Keratinocyte (primary cell): ENCODE results near the gene TNFAIP8L2. TPM values are rescaled to one million over a fixed set of nuclear protein-coding genes. Genes with fewer than 3 reads are reported as not detected.

Experiments
- DNase-seq: peaks from one replicate; pipeline ENCODE4 v3.0.0-alpha.2; 2011; ENCODE audit warnings: low read depth, missing footprints, low spot score
- FAIRE-seq: peaks from 2 replicates; lab custom pipeline; 2011; peaks lifted over from hg19 to GRCh38; lab: Jason Lieb, UNC
- H2AFZ ChIP-seq: 2 replicates; pipeline ENCODE4 v1.6.0; 2012; ENCODE audit warnings: low read length, control low read depth, inconsistent platforms; ENCODE audit not compliant: control insufficient read depth
- H3K27ac ChIP-seq: 2 replicates; pipeline ENCODE4 v1.5.1; 2011; ENCODE audit warnings: low read length; ENCODE audit not compliant: control insufficient read depth, insufficient read depth
- H3K27me3 ChIP-seq: 3 replicates; pipeline ENCODE4 v1.6.0; 2011; ENCODE audit warnings: low read length; ENCODE audit not compliant: control insufficient read depth, insufficient read depth; ENCODE audit errors: extremely low read depth
- H3K36me3 ChIP-seq, 2 experiments: 2 replicates in 1 of 2; 3 replicates in 1 of 2; pipeline ENCODE4 v1.5.1; 2011; ENCODE audit warnings: low read length in 2 of 2, mild to moderate bottlenecking in 1 of 2; ENCODE audit not compliant: control insufficient read depth in 2 of 2, insufficient read depth in 2 of 2; ENCODE audit errors: extremely low read depth in 1 of 2
- H3K4me1 ChIP-seq: 3 replicates; pipeline ENCODE4 v1.5.1; 2011; ENCODE audit warnings: low read length; ENCODE audit not compliant: control insufficient read depth, insufficient read depth; ENCODE audit errors: extremely low read depth
- H3K4me2 ChIP-seq: 3 replicates; pipeline ENCODE4 v1.6.0; 2011; ENCODE audit warnings: low read depth, low read length; ENCODE audit not compliant: control insufficient read depth, insufficient read depth; ENCODE audit errors: extremely low read depth
- H3K4me3 ChIP-seq, 3 experiments: fragments of 200-600 bp in 1 of 3; sonication (generic) in 1 of 3; 2 replicates in 2 of 3; 3 replicates in 1 of 3; pipeline ENCODE4 v1.5.1; 2011 to 2016; ENCODE audit warnings: low read length in 3 of 3, mild to moderate bottlenecking in 3 of 3, control low read depth in 2 of 3, inconsistent platforms in 1 of 3, low read depth in 1 of 3, mixed read lengths in 1 of 3, mixed run types in 1 of 3, moderate library complexity in 1 of 3; ENCODE audit not compliant: control insufficient read depth in 2 of 3, insufficient read depth in 2 of 3; ENCODE audit errors: extremely low read depth in 1 of 3
- H3K79me2 ChIP-seq: 2 replicates; pipeline ENCODE4 v1.6.0; 2012; ENCODE audit warnings: low read length; ENCODE audit not compliant: control insufficient read depth, insufficient read depth
- H3K9ac ChIP-seq: 3 replicates; pipeline ENCODE4 v1.6.0; 2011; ENCODE audit warnings: low read length; ENCODE audit not compliant: control insufficient read depth, insufficient read depth; ENCODE audit errors: extremely low read depth
- H3K9me1 ChIP-seq: 3 replicates; pipeline ENCODE4 v1.6.0; 2011; ENCODE audit warnings: low read length; ENCODE audit not compliant: control insufficient read depth, insufficient read depth; ENCODE audit errors: extremely low read depth
- H3K9me3 ChIP-seq: 2 replicates; pipeline ENCODE4 v1.5.1; 2012; ENCODE audit warnings: low read depth, low read length; ENCODE audit not compliant: control insufficient read depth
- H4K20me1 ChIP-seq: 3 replicates; pipeline ENCODE4 v1.6.0; 2011; ENCODE audit warnings: low read length; ENCODE audit not compliant: control insufficient read depth, insufficient read depth; ENCODE audit errors: extremely low read depth
- CTCF ChIP-seq, 3 experiments: IDR thresholded peaks in 1 of 3; conservative IDR thresholded peaks in 1 of 3; optimal IDR thresholded peaks in 1 of 3; 2 replicates in 2 of 3; 3 replicates in 1 of 3; pipeline versions ENCODE3 to v1.5.1; 2011; ENCODE audit warnings: low read length in 3 of 3, mild to moderate bottlenecking in 3 of 3, moderate library complexity in 2 of 3, control low read depth in 1 of 3, inconsistent platforms in 1 of 3; ENCODE audit not compliant: insufficient read depth in 2 of 3; ENCODE audit errors: extremely low read depth in 1 of 3
- EZH2 ChIP-seq: IDR thresholded peaks from one replicate; pipeline ENCODE4 v1.6.1; 2012; ENCODE audit warnings: inconsistent platforms, mild to moderate bottlenecking, low read length, moderate library complexity
- dilution Hi-C: fragments of 300-500 bp; cut with MboI; formaldehyde crosslinking; loops from one replicate; pipeline ENCODE4 v1.7.0; 2020; ENCODE audit warnings: low sequenced_read_pairs; ENCODE audit not compliant: extremely low pct_ligation_motif_present
- polyA plus RNA-seq, 5 experiments: library from polyadenylated mRNA; depleted of rRNA in 3 of 5; stranded (reverse) in 3 of 5; stranded (forward) in 1 of 5; unstranded in 1 of 5; fragments of >200 nt; gene quantifications; 1 replicate in 1 of 5; 2 replicates in 3 of 5; 3 replicates in 1 of 5; pipeline versions ENCODE4 v1.2.1 to v1.2.3, GENCODE V29; 2011 to 2012; ENCODE audit warnings: missing spikeins in 2 of 5, low read depth in 1 of 5, low replicate concordance in 1 of 5

The TNFAIP8L2 gene
- polyA plus RNA-seq, 1 donor (not counting 4 experiments of a cell fraction or from before 2014, with no cell fraction given): not detected

- Histone ChIP-seq H4K20me1 (no peaks in the 10 kb centered on the region), H2AFZ (no peak overlapping the region), H3K36me3 (no peaks in the 10 kb centered on the region), H3K4me2 (no peak overlapping the region), H3K27me3 (peaks cover 15% of the 10 kb centered on the region), H3K9me1 (no peaks in the 10 kb centered on the region), H3K9ac (no peak overlapping the region), H3K9me3 (no peaks in the 10 kb centered on the region), H3K4me3 (no peak overlapping the region), H3K4me1 (peaks cover 15% of the 10 kb centered on the region), H3K27ac (no peak overlapping the region), H3K79me2 (no peaks in the 10 kb centered on the region)
- DNase-seq (no peak), FAIRE-seq (no peak)
- TF ChIP-seq CTCF (optimal IDR thresholded peaks at IDR 0.05 in 1 of 3, IDR thresholded peaks at IDR 0.05 in 1 of 3, conservative IDR thresholded peaks at IDR 0.05 in 1 of 3; ENCODE audit: extremely low read depth in 1 of 3, insufficient read depth in 2 of 3, low read length in 3 of 3) (no peak), EZH2 (no peak)
- dilution Hi-C loops: no loop called here
Measured at GRCh38 chr1:151143986-151144385, 12.5 kb upstream of the TNFAIP8L2 start.

DNA sequence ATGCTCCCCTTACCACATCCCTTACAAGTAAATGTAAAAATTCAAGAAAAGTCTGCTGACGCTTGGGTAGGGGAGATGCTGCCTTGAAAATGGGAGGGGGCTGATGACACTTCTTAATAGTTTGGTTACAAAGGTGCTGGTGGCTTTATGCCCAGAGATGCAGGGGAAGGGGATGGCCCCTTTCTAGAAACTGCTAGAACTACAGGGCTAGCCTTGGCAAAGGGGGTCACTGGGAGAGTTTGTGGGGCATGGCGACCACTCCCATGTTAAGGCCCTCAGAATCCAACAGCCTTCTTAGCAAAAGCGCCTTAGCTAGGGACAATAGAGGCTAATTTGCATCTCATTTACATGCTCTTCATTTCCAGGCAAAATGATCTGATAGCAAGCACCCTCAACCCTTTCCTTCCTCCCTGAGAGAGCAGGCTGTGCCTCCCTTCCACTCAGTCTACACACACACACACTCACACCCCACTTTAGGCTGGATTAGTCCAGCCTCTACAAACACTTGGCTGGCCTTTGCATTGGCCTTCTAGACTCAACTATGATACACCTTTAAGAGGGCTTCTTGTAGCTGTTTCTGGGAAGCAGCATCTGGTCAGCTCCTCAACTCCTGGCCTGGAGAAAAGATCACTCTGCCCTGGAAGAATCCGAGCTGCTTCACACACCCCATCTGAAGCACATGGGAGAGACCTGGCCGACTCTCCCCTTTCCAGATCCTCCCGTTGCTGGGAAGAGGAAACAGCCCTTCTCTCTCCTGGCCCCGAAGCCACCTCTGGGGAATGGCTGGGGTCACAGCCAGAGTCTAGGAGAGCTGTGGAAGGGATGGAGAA, 11.8 kb upstream of the TNFAIP8L2 start:
- DNase-seq: no peak
- H3K9me3 ChIP-seq: no peaks in the 10 kb centered on the region
- no peaks in the 10 kb centered on the region for H3K9me1 ChIP-seq
- dilution Hi-C loops: no loop called here
- H3K27me3 ChIP-seq: peaks cover 15% of the 10 kb centered on the region
- no peak for TF ChIP-seq CTCF (optimal IDR thresholded peaks at IDR 0.05 in 1 of 3, IDR thresholded peaks at IDR 0.05 in 1 of 3, conservative IDR thresholded peaks at IDR 0.05 in 1 of 3; ENCODE audit: extremely low read depth in 1 of 3, insufficient read depth in 2 of 3, low read length in 3 of 3)
- peaks cover 15% of the 10 kb centered on the region for H3K4me1 ChIP-seq
- H3K4me2 ChIP-seq: no peak overlapping the region
- no peak overlapping the region for H3K9ac ChIP-seq
- H4K20me1 ChIP-seq: no peaks in the 10 kb centered on the region
- H3K4me3 ChIP-seq: no peak overlapping the region
- H2AFZ ChIP-seq: no peak overlapping the region
- H3K27ac ChIP-seq: no peak overlapping the region
- no peak for FAIRE-seq
- no peaks in the 10 kb centered on the region for H3K36me3 ChIP-seq
- H3K79me2 ChIP-seq: no peaks in the 10 kb centered on the region
